ENCODE measurements around the gene CCDC47.

GRCh38 chr17:63751806-63752205, 21.6 kb downstream of the CCDC47 start:
- no peak for TF ChIP-seq CTCF (IDR thresholded peaks at IDR 0.05)
- no peak for TF ChIP-seq POLR2A (IDR thresholded peaks at IDR 0.05)
- no peak for TF ChIP-seq POLR2AphosphoS5 (IDR thresholded peaks at IDR 0.05)
- no peak for TF ChIP-seq EP300 (IDR thresholded peaks at IDR 0.05)
